ENCODE measurements around the gene UNC5C. TPM values are rescaled to one million over a fixed set of nuclear protein-coding genes. Genes with fewer than 3 reads are reported as not detected.

The UNC5C gene
- total and polyA plus RNA-seq, 2 experiments from 2014 or later: 3.5 to 16.0 TPM

DNA sequence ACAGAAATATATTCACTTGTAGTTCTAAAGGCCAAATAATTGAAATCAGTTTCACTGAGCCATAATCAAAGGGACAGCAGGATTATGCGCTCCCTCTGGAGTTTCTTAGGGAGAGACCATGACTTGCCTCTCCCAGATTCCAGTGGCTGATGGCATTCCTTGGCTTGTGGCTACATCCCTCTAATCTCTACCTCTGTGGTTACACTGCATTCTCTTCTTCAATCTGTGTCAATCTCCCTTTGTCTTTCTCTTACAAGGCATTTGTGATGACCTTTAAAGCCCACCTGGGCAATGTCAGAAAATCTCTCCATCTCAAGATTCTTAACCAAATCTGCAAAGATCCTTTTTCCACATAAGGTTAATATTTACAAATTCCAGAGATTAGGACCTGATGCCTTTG, 260.2 kb downstream of the UNC5C start:
- Histone ChIP-seq H3K27ac (no peak overlapping the region), H3K79me2 (no peaks in the 10 kb centered on the region), H3K36me3 (replicated peaks; ENCODE audit: insufficient read depth, low read depth) (no peaks in the 10 kb centered on the region), H3K4me2 (no peak overlapping the region), H3K4me3 (no peak overlapping the region), H3K9me3 (ENCODE audit: low read depth) (no peaks in the 10 kb centered on the region), H3K9me2 (replicated peaks; ENCODE audit: insufficient read depth) (no peaks in the 10 kb centered on the region), H2AFZ (no peak overlapping the region), H4K20me1 (ENCODE audit: insufficient read depth, poor library complexity, severe bottlenecking) (no peaks in the 10 kb centered on the region), H3K4me1 (ENCODE audit: insufficient read depth) (peaks cover 3% of the 10 kb centered on the region), H3K27me3 (no peaks in the 10 kb centered on the region)
- DNase-seq (ENCODE audit: low spot score): no peak
- TF ChIP-seq EZH2 (IDR thresholded peaks at IDR 0.05; ENCODE audit: borderline replicate concordance) (no peak), EZH2phosphoT487 (IDR thresholded peaks at IDR 0.05; ENCODE audit: low read depth, severe bottlenecking, unreplicated experiment) (no peak)
- TF ChIP-seq, protein P1, sequence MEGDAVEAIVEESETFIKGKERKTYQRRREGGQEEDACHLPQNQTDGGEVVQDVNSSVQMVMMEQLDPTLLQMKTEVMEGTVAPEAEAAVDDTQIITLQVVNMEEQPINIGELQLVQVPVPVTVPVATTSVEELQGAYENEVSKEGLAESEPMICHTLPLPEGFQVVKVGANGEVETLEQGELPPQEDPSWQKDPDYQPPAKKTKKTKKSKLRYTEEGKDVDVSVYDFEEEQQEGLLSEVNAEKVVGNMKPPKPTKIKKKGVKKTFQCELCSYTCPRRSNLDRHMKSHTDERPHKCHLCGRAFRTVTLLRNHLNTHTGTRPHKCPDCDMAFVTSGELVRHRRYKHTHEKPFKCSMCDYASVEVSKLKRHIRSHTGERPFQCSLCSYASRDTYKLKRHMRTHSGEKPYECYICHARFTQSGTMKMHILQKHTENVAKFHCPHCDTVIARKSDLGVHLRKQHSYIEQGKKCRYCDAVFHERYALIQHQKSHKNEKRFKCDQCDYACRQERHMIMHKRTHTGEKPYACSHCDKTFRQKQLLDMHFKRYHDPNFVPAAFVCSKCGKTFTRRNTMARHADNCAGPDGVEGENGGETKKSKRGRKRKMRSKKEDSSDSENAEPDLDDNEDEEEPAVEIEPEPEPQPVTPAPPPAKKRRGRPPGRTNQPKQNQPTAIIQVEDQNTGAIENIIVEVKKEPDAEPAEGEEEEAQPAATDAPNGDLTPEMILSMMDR (IDR thresholded peaks at IDR 0.05; ENCODE audit: poor library complexity): no peak
- 100% methylated on average over 1 of the region's 1 CpG for WGBS (ENCODE audit: low lambda C conversion rate, missing lambda C conversion rate)

DNA sequence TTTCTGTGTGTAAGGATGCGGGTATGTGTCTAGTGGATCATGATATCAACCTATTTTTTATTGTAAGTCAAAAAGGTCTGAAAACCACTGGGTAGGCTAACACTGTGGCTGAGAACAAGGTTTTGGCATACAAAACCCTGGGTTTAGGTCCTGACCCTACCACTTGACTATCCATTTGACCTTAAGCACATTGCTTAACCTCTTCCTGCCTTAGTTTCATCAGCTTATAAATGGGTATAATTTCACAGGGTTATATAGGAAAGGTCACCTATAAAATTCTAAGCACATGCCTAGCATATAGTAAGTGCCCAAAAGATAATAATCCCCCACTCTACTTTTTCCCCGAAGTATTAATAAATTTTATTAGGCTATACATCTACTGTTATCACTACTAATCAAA, 263.0 kb downstream of the UNC5C start:
- Histone ChIP-seq H3K4me1 (ENCODE audit: insufficient read depth) (peaks cover 3% of the 10 kb centered on the region), H3K4me2 (no peak overlapping the region), H3K27ac (no peak overlapping the region), H3K36me3 (replicated peaks; ENCODE audit: insufficient read depth, low read depth) (no peaks in the 10 kb centered on the region), H3K9me3 (ENCODE audit: low read depth) (no peaks in the 10 kb centered on the region), H2AFZ (no peak overlapping the region), H3K79me2 (no peaks in the 10 kb centered on the region), H4K20me1 (ENCODE audit: insufficient read depth, poor library complexity, severe bottlenecking) (no peaks in the 10 kb centered on the region), H3K4me3 (no peak overlapping the region), H3K9me2 (replicated peaks; ENCODE audit: insufficient read depth) (no peaks in the 10 kb centered on the region), H3K27me3 (no peaks in the 10 kb centered on the region)
- no peak for DNase-seq (ENCODE audit: low spot score)
- TF ChIP-seq, protein P1 (IDR thresholded peaks at IDR 0.05; ENCODE audit: poor library complexity): no peak
- TF ChIP-seq EZH2phosphoT487 (IDR thresholded peaks at IDR 0.05; ENCODE audit: low read depth, severe bottlenecking, unreplicated experiment) (no peak), EZH2 (IDR thresholded peaks at IDR 0.05; ENCODE audit: borderline replicate concordance) (no peak)
- WGBS (ENCODE audit: low lambda C conversion rate, missing lambda C conversion rate): 97% methylated on average over 2 of the region's 2 CpGs

DNA sequence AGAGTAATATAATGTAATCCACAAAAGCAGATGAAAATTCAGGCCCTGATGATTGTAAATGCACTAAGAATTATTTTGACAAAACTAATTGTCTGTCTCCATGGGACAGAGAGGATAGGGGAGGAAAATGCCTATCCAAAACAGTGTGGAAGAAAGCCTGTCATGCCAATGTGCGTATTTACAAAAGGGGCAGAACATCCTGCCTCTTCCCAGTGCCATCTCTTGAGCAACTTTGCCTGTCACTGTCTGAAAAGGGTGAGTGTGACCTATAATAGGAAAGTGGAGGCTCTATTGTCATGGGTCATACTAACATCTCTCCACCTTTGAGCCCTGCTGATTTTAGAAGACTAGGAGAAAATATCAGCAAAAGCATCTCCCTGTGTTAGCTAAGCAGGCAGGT, 264.1 kb downstream of the UNC5C start:
- TF ChIP-seq EZH2phosphoT487 (IDR thresholded peaks at IDR 0.05; ENCODE audit: low read depth, severe bottlenecking, unreplicated experiment): no peak
- TF ChIP-seq, protein P1 (IDR thresholded peaks at IDR 0.05; ENCODE audit: poor library complexity): no peak
- no peak for TF ChIP-seq EZH2 (IDR thresholded peaks at IDR 0.05; ENCODE audit: borderline replicate concordance)
- Histone ChIP-seq H3K27me3 (no peaks in the 10 kb centered on the region), H3K9me3 (ENCODE audit: low read depth) (no peaks in the 10 kb centered on the region), H2AFZ (no peak overlapping the region), H3K79me2 (no peaks in the 10 kb centered on the region), H3K36me3 (replicated peaks; ENCODE audit: insufficient read depth, low read depth) (no peaks in the 10 kb centered on the region), H3K4me3 (no peak overlapping the region), H3K9me2 (replicated peaks; ENCODE audit: insufficient read depth) (no peaks in the 10 kb centered on the region), H4K20me1 (ENCODE audit: insufficient read depth, poor library complexity, severe bottlenecking) (no peaks in the 10 kb centered on the region), H3K4me2 (no peak overlapping the region), H3K4me1 (ENCODE audit: insufficient read depth) (peaks cover 3% of the 10 kb centered on the region), H3K27ac (no peak overlapping the region)
- DNase-seq (ENCODE audit: low spot score): no peak
- WGBS (ENCODE audit: low lambda C conversion rate, missing lambda C conversion rate): 93% methylated on average over 1 of the region's 1 CpG

DNA sequence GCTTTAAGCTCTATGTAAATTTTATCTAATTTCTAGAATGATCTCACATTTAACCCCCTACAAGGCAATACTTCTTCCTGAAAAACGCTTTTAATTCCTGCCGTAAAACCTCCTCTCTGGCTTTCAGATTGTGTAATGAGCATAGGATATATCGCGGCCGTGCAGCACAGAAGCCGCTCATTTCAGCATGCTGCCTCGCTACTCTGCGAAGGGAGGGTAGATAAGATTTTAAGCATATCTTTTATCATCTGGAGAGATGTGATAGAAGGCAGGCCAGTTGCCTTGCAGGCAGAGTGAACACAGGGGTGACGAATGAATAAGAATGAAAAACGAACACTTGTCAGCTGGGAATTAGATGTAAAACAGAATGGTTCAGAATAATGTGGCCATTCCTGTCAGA, 265.5 kb downstream of the UNC5C start:
- no peak overlapping the region for H2AFZ ChIP-seq
- peak; percentile 5 for DNase-seq (ENCODE audit: low spot score)
- 53% methylated on average over 10 of the region's 10 CpGs for WGBS (ENCODE audit: low lambda C conversion rate, missing lambda C conversion rate)

More for the DNA sequence above, 265.5 kb downstream of the UNC5C start:
- no peak overlapping the region for H3K4me3 ChIP-seq
- TF ChIP-seq, protein P1 (IDR thresholded peaks at IDR 0.05; ENCODE audit: poor library complexity): no peak
- TF ChIP-seq EZH2 (IDR thresholded peaks at IDR 0.05; ENCODE audit: borderline replicate concordance) (no peak), EZH2phosphoT487 (IDR thresholded peaks at IDR 0.05; ENCODE audit: low read depth, severe bottlenecking, unreplicated experiment) (no peak)
- H3K27me3 ChIP-seq: no peaks in the 10 kb centered on the region
- no peaks in the 10 kb centered on the region for H3K79me2 ChIP-seq
- H3K36me3 ChIP-seq (replicated peaks; ENCODE audit: insufficient read depth, low read depth): no peaks in the 10 kb centered on the region
- no peak overlapping the region for H3K27ac ChIP-seq
- H3K9me2 ChIP-seq (replicated peaks; ENCODE audit: insufficient read depth): no peaks in the 10 kb centered on the region
- no peaks in the 10 kb centered on the region for H4K20me1 ChIP-seq (ENCODE audit: insufficient read depth, poor library complexity, severe bottlenecking)
- H3K4me2 ChIP-seq: peak overlapping the region; percentile 16
- no peaks in the 10 kb centered on the region for H3K4me1 ChIP-seq (ENCODE audit: insufficient read depth)
- no peaks in the 10 kb centered on the region for H3K9me3 ChIP-seq (ENCODE audit: low read depth)

All from hepatocyte (in vitro differentiated cells).